ENCODE results near the gene QPRT. TPM values are rescaled to one million over a fixed set of nuclear protein-coding genes. Genes with fewer than 3 reads are reported as not detected.

The QPRT gene
- total and polyA plus RNA-seq, 2 of the 13 experiments (the other 11 are each of a cell fraction or from before 2014, with no cell fraction given), result 130 to 218 TPM

DNA sequence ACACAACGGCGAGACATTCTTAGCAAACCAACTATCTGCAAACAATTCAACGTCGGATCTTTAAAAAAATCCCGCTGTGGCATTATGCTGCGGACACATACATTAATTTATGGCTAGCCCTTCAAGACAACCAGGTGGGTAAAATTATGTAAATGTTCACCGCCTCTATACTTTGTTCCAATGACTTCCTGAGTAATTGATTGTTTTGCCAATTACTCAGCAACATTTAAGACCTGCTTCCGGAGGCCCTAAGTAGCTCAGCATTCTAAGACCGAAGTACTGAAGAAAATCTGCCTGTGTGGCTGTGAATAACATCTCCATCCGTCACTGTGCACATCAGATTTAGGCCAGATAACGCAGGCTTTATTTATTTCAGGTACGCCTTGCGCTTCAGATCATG lies 23.3 kb downstream of the QPRT start:
- FAIRE-seq (no peak), ATAC-seq (no peak), DNase-seq (ENCODE audit: low spot score) (no peak)
- H3K27me3 ChIP-seq (ENCODE audit: control insufficient read depth in 1 of 2, insufficient read depth in 2 of 2, low read length in 2 of 2), result peaks cover 0 to 7% of the 10 kb centered on the region in 2 experiments; a peak in 2 of 5 replicates
- no peak overlapping the region for H3K4me2 ChIP-seq (ENCODE audit: low read depth, low read length)
- H4K20me1 ChIP-seq (ENCODE audit: insufficient read depth, low read length), result no peaks in the 10 kb centered on the region
- no TSS peak for BruUV-seq (replicated peaks)
- intact Hi-C loops (cut with micrococcal nuclease; ENCODE audit: unreplicated experiment), result loop anchor here (5.0 kb wide), 1 partner anchor 330 kb away; the partner anchor contains the start of gene TLCD3B
- CTCF ChIA-PET (ENCODE audit: low intra/inter-chr PET ratio, low total read pairs), result interaction anchor here (2.6 kb wide), 1 partner anchor 19 kb away, joined by 23 read pairs; no protein-coding TSS in a partner anchor
- no peak overlapping the region for H3K9ac ChIP-seq (ENCODE audit: insufficient read depth, low read depth, low read length)
- POLR2A ChIA-PET, result interaction anchor here (2.4 kb wide), 1 partner anchor 83 kb away, joined by 6 read pairs; no protein-coding TSS in a partner anchor
- no peak overlapping the region for H2AFZ ChIP-seq (ENCODE audit: low read length)
- H3K79me2 ChIP-seq (ENCODE audit: insufficient read depth, low read length), result no peaks in the 10 kb centered on the region
- 42% methylated on average over 13 of the region's 13 CpGs for WGBS (ENCODE audit: low lambda C conversion rate)
- H3K9me3 ChIP-seq (ENCODE audit: low read length), result no peaks in the 10 kb centered on the region
- no peak overlapping the region for H3K27ac ChIP-seq (ENCODE audit: extremely low read length, insufficient read depth, low read length)
- TF ChIP-seq RBFOX2 (IDR thresholded peaks at IDR 0.05; ENCODE audit: low read depth, low read length), result no peak
- TF ChIP-seq HNRNPL (IDR thresholded peaks at IDR 0.05; ENCODE audit: low read depth, low read length), result no peak
- TF ChIP-seq CBX5 (CRISPR knock-in tag; IDR thresholded peaks at IDR 0.05; ENCODE audit: borderline replicate concordance), result no peak
- no peak for TF ChIP-seq CREB1 (IDR thresholded peaks at IDR 0.05)
- TF ChIP-seq CREB1 (CRISPR knock-in tag; IDR thresholded peaks at IDR 0.05), result no peak
- TF ChIP-seq BRD4 (CRISPR knock-in tag; IDR thresholded peaks at IDR 0.05), result no peak
- TF ChIP-seq KMT2A (CRISPR knock-in tag; IDR thresholded peaks at IDR 0.05), result no peak
- TF ChIP-seq MYC (CRISPR knock-in tag; IDR thresholded peaks at IDR 0.05; ENCODE audit: borderline replicate concordance), result no peak
- TF ChIP-seq, protein P1, sequence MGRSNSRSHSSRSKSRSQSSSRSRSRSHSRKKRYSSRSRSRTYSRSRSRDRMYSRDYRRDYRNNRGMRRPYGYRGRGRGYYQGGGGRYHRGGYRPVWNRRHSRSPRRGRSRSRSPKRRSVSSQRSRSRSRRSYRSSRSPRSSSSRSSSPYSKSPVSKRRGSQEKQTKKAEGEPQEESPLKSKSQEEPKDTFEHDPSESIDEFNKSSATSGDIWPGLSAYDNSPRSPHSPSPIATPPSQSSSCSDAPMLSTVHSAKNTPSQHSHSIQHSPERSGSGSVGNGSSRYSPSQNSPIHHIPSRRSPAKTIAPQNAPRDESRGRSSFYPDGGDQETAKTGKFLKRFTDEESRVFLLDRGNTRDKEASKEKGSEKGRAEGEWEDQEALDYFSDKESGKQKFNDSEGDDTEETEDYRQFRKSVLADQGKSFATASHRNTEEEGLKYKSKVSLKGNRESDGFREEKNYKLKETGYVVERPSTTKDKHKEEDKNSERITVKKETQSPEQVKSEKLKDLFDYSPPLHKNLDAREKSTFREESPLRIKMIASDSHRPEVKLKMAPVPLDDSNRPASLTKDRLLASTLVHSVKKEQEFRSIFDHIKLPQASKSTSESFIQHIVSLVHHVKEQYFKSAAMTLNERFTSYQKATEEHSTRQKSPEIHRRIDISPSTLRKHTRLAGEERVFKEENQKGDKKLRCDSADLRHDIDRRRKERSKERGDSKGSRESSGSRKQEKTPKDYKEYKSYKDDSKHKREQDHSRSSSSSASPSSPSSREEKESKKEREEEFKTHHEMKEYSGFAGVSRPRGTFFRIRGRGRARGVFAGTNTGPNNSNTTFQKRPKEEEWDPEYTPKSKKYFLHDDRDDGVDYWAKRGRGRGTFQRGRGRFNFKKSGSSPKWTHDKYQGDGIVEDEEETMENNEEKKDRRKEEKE (IDR thresholded peaks at IDR 0.05), result no peak
- TF ChIP-seq ZNF350 (CRISPR knock-in tag; IDR thresholded peaks at IDR 0.05; ENCODE audit: borderline replicate concordance, low read depth), result no peak
- no peak for TF ChIP-seq SATB2 (CRISPR knock-in tag; IDR thresholded peaks at IDR 0.05)
- no peak for TF ChIP-seq NR2F1 (CRISPR knock-in tag; IDR thresholded peaks at IDR 0.05)
- TF ChIP-seq TCF12 (IDR thresholded peaks at IDR 0.05), result no peak
- no peak for TF ChIP-seq TCF12 (CRISPR knock-in tag; IDR thresholded peaks at IDR 0.05)
- TF ChIP-seq NPAS2 (CRISPR knock-in tag; IDR thresholded peaks at IDR 0.05; ENCODE audit: borderline replicate concordance), result no peak
- TF ChIP-seq ZNF138 (CRISPR knock-in tag; IDR thresholded peaks at IDR 0.05; ENCODE audit: low read depth), result no peak
- TF ChIP-seq MEF2D (CRISPR knock-in tag; IDR thresholded peaks at IDR 0.05), result no peak
- no peak for TF ChIP-seq ZNF614 (CRISPR knock-in tag; IDR thresholded peaks at IDR 0.05; ENCODE audit: borderline replicate concordance)
- TF ChIP-seq NCOA1 (CRISPR knock-in tag; IDR thresholded peaks at IDR 0.05), result no peak
- H3K4me3 ChIP-seq (replicated peaks in 1 of 3; ENCODE audit: insufficient read depth in 1 of 3, low read depth in 2 of 3, low read length in 3 of 3), result no peak overlapping the region
- peaks cover 19% of the 10 kb centered on the region for H3K4me1 ChIP-seq (ENCODE audit: insufficient read depth, low read length)
- peaks cover 3 to 6% of the 10 kb centered on the region in 2 experiments; a peak in 4 of 5 replicates for H3K36me3 ChIP-seq (replicated peaks in 1 of 2; ENCODE audit: control insufficient read depth in 1 of 2, insufficient read depth in 2 of 2, low read length in 2 of 2)
- in situ Hi-C loops (cut with HindIII; ENCODE audit: extremely low pct_ligation_motif_present, low pct_unique_long_range_greater_than_20kb), result no loop called here
